Activated naive CD8-positive, alpha-beta T cell (primary cell): ENCODE data around the gene GRK4.
A peak's percentile ranks its signal among the peaks of the same experiment; 100 is the strongest.

ENCODE experiments used
- H3K27ac Mint-ChIP-seq: one replicate; pipeline ENCODE4 v1.8.0; 2021; ENCODE audit warnings: mixed read lengths
- H3K27me3 Mint-ChIP-seq: one replicate; pipeline ENCODE4 v1.8.0; 2021; ENCODE audit warnings: mixed read lengths
- H3K36me3 Mint-ChIP-seq: one replicate; pipeline ENCODE4 v1.8.0; 2021; ENCODE audit warnings: mixed read lengths
- H3K4me1 Mint-ChIP-seq: one replicate; pipeline ENCODE4 v1.8.0; 2021; ENCODE audit warnings: low read depth, mixed read lengths
- H3K4me3 Mint-ChIP-seq: one replicate; pipeline ENCODE4 v1.8.0; 2021; ENCODE audit warnings: mild to moderate bottlenecking, mixed read lengths
- H3K9me3 Mint-ChIP-seq: one replicate; pipeline ENCODE4 v1.8.0; 2021; ENCODE audit warnings: low read depth, mixed read lengths

Gene GRK4

DNA sequence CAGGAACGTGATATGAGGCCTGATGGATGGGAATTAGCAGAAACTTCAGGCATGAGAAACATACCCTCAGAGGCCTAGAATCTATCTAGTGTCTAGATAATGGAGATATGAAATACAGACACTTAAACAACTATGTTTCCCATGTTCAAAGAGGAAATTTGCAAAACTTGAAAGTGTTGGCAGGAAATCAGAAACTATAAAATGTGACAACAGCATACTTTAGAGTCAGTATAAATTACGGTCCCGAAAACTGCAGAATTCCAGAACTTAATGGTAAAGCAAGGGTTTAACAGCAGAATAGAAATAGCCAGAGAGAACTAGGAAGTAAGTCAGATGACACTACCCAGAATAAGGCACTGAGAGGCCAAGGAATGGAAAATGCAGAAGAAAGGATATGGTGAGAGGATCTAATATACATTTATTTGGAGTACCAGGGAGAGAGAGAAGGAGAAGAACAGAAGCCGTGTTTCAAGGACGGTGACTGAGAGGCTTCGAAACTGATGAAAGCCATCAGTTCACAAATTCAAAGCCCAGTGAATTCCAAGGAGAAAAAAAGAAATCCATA is 103.5 kb downstream of the GRK4 start:
- H3K36me3 Mint-ChIP-seq, result peaks cover 6% of the 10 kb centered on the region
- no peak overlapping the region for H3K27ac Mint-ChIP-seq
- H3K9me3 Mint-ChIP-seq, result no peaks in the 10 kb centered on the region
- no peaks in the 10 kb centered on the region for H3K4me1 Mint-ChIP-seq
- no peak overlapping the region for H3K4me3 Mint-ChIP-seq
- peaks cover 1% of the 10 kb centered on the region for H3K27me3 Mint-ChIP-seq

GRCh38 chr4:3067473-3068001 is 104.2 kb downstream of the GRK4 start:
- no peak overlapping the region for H3K27ac Mint-ChIP-seq
- peaks cover 1% of the 10 kb centered on the region for H3K27me3 Mint-ChIP-seq
- H3K4me1 Mint-ChIP-seq, result no peaks in the 10 kb centered on the region
- peaks cover 6% of the 10 kb centered on the region for H3K36me3 Mint-ChIP-seq
- no peaks in the 10 kb centered on the region for H3K9me3 Mint-ChIP-seq
- H3K4me3 Mint-ChIP-seq, result no peak overlapping the region

DNA sequence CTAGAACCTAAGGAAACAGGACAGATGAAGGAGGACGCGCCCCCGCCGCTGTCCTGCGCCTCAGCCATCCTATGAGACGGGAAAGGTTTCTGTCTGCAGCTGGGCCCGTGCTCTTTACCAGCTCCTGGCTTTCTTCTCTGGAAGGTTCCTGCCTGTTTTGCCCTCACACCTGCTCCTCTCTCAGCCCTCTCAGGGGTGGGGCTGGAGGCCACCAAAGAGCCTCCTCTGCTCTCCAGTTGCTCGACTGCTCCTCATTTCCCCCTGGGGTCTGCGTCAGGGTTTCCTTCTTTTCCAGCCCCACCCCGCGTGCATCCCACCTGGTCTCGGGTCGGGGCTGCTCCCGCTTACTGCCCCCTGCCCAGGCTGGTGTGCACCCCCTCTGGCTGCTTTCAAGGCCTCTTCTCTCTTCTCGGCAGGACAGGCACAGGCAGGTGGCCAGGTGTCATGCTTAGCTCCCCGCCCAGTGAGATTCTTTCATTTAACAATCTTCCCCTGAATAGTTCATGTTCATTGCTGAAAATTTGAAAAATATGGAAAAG is 106.4 kb downstream of the GRK4 start:
- Mint-ChIP-seq H3K36me3 (peaks cover 5% of the 10 kb centered on the region), H3K27me3 (no peaks in the 10 kb centered on the region), H3K9me3 (no peaks in the 10 kb centered on the region), H3K4me3 (no peak overlapping the region), H3K27ac (no peak overlapping the region), H3K4me1 (no peaks in the 10 kb centered on the region)

DNA sequence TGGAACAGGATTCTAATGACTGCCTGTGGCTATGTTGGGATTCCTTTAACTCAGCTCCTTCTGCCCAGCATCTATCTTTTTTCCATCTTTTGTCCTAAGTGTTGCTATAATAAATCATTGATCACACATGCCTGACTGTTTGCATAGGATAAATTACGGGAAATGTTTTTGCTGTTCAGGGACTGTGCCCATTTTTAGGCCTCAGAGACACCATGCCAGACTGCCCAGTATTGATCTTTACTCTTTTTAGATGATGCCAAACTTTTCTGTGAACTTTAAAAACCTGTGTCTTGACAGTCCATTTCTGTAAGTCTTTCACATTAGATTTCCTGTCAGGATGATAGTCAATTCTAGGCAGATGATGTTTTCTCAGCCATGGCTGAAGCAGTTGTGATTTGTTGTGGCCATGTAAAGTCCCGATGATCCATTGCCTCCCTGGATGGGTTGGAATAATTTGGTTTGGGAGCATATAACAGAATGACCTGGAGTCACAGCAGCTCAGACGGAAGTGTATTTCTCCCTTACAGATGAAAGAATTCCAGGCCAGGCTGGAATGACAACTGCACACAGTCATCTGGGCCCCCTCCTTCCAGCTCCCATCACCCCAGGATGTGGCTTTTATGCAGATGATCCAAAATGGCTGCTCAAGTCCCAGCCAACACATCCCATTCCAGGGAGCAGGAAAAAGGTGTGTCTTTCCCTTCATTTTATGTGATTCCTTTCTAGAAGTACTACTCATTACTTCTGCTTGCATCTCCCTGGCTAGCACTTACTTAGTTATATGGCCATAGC is 107.5 kb downstream of the GRK4 start:
- H3K27me3 Mint-ChIP-seq, result no peaks in the 10 kb centered on the region
- peaks cover 6% of the 10 kb centered on the region for H3K4me1 Mint-ChIP-seq
- H3K9me3 Mint-ChIP-seq, result no peaks in the 10 kb centered on the region
- no peak overlapping the region for H3K4me3 Mint-ChIP-seq
- H3K36me3 Mint-ChIP-seq, result no peaks in the 10 kb centered on the region
- H3K27ac Mint-ChIP-seq, result no peak overlapping the region

- Mint-ChIP-seq H3K9me3 (no peaks in the 10 kb centered on the region), H3K4me3 (no peak overlapping the region), H3K4me1 (peaks cover 13% of the 10 kb centered on the region), H3K27ac (no peak overlapping the region), H3K27me3 (no peaks in the 10 kb centered on the region), H3K36me3 (no peaks in the 10 kb centered on the region)
These were observed 108.4 kb downstream of the GRK4 start for GRCh38 chr4:3071811-3072210.

DNA sequence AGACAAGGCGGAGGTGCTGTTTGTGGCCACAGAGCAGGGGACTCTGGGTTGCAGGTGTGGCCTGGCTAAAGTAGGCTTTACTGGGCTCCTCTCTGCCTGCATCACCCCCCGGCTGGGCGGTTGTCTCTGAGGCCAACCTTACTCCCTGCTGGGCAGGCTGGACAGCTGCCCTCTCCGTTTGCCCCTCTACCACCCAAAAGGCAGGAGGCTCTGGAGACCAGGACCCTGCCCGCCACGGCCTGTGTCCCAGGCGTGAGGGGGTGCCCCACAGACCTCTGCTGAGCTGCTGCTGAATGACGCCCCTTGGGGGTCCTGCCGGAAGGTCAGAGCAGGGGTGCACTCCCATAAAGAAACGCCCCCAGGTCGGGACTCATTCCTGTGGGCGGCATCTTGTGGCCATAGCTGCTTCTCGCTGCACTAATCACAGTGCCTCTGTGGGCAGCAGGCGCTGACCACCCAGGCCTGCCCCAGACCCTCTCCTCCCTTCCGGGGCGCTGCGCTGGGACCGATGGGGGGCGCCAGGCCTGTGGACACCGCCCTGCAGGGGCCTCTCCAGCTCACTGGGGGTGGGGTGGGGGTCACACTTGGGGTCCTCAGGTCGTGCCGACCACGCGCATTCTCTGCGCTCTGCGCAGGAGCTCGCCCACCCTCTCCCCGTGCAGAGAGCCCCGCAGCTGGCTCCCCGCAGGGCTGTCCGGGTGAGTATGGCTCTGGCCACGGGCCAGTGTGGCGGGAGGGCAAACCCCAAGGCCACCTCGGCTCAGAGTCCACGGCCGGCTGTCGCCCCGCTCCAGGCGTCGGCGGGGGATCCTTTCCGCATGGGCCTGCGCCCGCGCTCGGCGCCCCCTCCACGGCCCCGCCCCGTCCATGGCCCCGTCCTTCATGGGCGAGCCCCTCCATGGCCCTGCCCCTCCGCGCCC is 110.0 kb downstream of the GRK4 start:
- H3K4me3 Mint-ChIP-seq, result peak overlapping the region; percentile 23
- peaks cover 4% of the 10 kb centered on the region for H3K36me3 Mint-ChIP-seq
- no peak overlapping the region for H3K27ac Mint-ChIP-seq

GRCh38 chr4:3074078-3074845 is 110.9 kb downstream of the GRK4 start, which contains the start of the genes HTT and HTT-AS:
HTT (plus strand) TSS chr4:3074681; CDS start chr4:3074826, 145 bp downstream.
HTT-AS (minus strand) TSS chr4:3074538.
- no peaks in the 10 kb centered on the region for H3K9me3 Mint-ChIP-seq

More for the DNA sequence above, 110.0 kb downstream of the GRK4 start:
- H3K9me3 Mint-ChIP-seq, result no peaks in the 10 kb centered on the region
- no peaks in the 10 kb centered on the region for H3K27me3 Mint-ChIP-seq
- H3K4me1 Mint-ChIP-seq, result peaks cover 21% of the 10 kb centered on the region

GRCh38 chr4:3074846-3075651 is 111.7 kb downstream of the GRK4 start:
- Mint-ChIP-seq H3K4me1 (peaks cover 32% of the 10 kb centered on the region), H3K4me3 (peak overlapping the region; percentile 91), H3K36me3 (peaks cover 4% of the 10 kb centered on the region), H3K27me3 (no peaks in the 10 kb centered on the region), H3K9me3 (no peaks in the 10 kb centered on the region), H3K27ac (peak overlapping the region; percentile 78)

More at GRCh38 chr4:3074078-3074845, 110.9 kb downstream of the GRK4 start, which contains the start of the genes HTT and HTT-AS:
- Mint-ChIP-seq H3K27me3 (no peaks in the 10 kb centered on the region), H3K36me3 (peaks cover 4% of the 10 kb centered on the region), H3K27ac (peak within 1 kb of the TSS; percentile 85), H3K4me3 (peak within 1 kb of the TSS; percentile 91), H3K4me1 (peaks cover 24% of the 10 kb centered on the region)

- Mint-ChIP-seq H3K9me3 (no peaks in the 10 kb centered on the region), H3K27ac (peak overlapping the region; percentile 28), H3K4me1 (peaks cover 35% of the 10 kb centered on the region), H3K36me3 (peaks cover 4% of the 10 kb centered on the region), H3K4me3 (peak overlapping the region; percentile 91), H3K27me3 (no peaks in the 10 kb centered on the region)
These were observed 112.2 kb downstream of the GRK4 start for GRCh38 chr4:3075652-3075981.

DNA sequence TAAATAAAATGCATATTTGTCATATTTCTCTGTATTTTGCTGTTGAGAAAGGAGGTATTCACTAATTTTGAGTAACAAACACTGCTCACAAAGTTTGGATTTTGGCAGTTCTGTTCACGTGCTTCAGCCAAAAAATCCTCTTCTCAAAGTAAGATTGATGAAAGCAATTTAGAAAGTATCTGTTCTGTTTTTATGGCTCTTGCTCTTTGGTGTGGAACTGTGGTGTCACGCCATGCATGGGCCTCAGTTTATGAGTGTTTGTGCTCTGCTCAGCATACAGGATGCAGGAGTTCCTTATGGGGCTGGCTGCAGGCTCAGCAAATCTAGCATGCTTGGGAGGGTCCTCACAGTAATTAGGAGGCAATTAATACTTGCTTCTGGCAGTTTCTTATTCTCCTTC is 114.4 kb downstream of the GRK4 start:
- Mint-ChIP-seq H3K27me3 (no peaks in the 10 kb centered on the region), H3K4me1 (peaks cover 52% of the 10 kb centered on the region)

GRCh38 chr4:3079694-3080123 is 116.3 kb downstream of the GRK4 start:
- H3K27me3 Mint-ChIP-seq, result no peaks in the 10 kb centered on the region
- peaks cover 7% of the 10 kb centered on the region for H3K36me3 Mint-ChIP-seq
- no peak overlapping the region for H3K4me3 Mint-ChIP-seq
- peaks cover 63% of the 10 kb centered on the region for H3K4me1 Mint-ChIP-seq
- H3K27ac Mint-ChIP-seq, result no peak overlapping the region
- H3K9me3 Mint-ChIP-seq, result no peaks in the 10 kb centered on the region

More for the DNA sequence above, 114.4 kb downstream of the GRK4 start:
- peak overlapping the region; percentile 43 for H3K4me3 Mint-ChIP-seq
- no peak overlapping the region for H3K27ac Mint-ChIP-seq
- peaks cover 4% of the 10 kb centered on the region for H3K36me3 Mint-ChIP-seq
- H3K9me3 Mint-ChIP-seq, result no peaks in the 10 kb centered on the region

DNA sequence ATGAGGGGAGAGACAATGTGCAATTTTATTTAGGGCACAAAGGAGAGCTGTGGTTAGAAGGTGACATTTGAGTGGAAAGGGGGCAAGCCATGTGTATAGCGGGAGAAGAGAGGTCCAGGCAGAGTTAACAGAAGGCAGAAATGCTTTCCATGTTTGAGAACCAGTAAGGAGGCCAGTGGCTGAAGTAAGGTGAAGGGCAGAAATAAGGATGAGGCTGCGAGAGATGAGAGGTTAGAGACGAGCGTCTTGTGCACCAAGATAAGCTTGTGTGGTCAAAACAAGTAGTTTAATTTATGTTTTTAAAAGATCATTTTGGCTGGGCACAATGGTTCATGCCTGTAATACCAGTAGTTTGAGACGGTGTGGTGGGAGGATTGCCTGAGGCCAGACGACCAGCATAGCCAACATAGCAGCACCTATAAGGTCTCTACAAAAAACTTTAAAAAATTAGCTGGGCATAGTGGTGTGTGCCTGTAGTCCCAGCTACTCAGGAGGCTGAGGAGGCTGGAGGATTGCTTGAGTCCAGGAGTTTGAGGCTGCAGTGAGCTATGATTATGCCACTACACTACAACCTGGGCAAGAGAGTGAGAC is 119.6 kb downstream of the GRK4 start:
- no peaks in the 10 kb centered on the region for H3K27me3 Mint-ChIP-seq
- no peaks in the 10 kb centered on the region for H3K9me3 Mint-ChIP-seq
- H3K36me3 Mint-ChIP-seq, result peaks cover 10% of the 10 kb centered on the region
- H3K4me1 Mint-ChIP-seq, result peaks cover 59% of the 10 kb centered on the region
- H3K4me3 Mint-ChIP-seq, result no peak overlapping the region
- H3K27ac Mint-ChIP-seq, result no peak overlapping the region

GRCh38 chr4:3083732-3084131 is 120.4 kb downstream of the GRK4 start:
- H3K4me3 Mint-ChIP-seq, result no peak overlapping the region
- peak overlapping the region; percentile 61 for H3K27ac Mint-ChIP-seq
- no peaks in the 10 kb centered on the region for H3K9me3 Mint-ChIP-seq
- peaks cover 57% of the 10 kb centered on the region for H3K4me1 Mint-ChIP-seq
- no peaks in the 10 kb centered on the region for H3K27me3 Mint-ChIP-seq
- peaks cover 12% of the 10 kb centered on the region for H3K36me3 Mint-ChIP-seq
